Testis (tissue), 2 donors: Measurements from ENCODE around the gene HPD.

Experiments used
- CTCF ChIP-seq, 3 experiments: fragments of 450-650 bp in 2 of 3; fragments of 200-600 bp in 1 of 3; sonication (generic) in 1 of 3; IDR thresholded peaks; one replicate each; pipeline ENCODE4 v1.5.1; 2016 to 2019; ENCODE audit warnings: antibody characterized with exemption in 3 of 3, mild to moderate bottlenecking in 2 of 3, moderate library complexity in 1 of 3
- POLR2A ChIP-seq: fragments of 450-650 bp; IDR thresholded peaks from one replicate; pipeline ENCODE4 v1.6.1; 2017; ENCODE audit warnings: antibody characterized with exemption, mild to moderate bottlenecking, moderate library complexity

GRCh38 chr12:121893961-121894460 is 35.4 kb upstream of the HPD start:
- TF ChIP-seq CTCF (IDR thresholded peaks at IDR 0.05) (no peak), POLR2A (no peak)
